Activated CD8-positive, alpha-beta memory T cell treated with anti-CD3 and anti-CD28 coated beads for 24 hours (primary cell): ENCODE measurements around the gene GREM2.
A peak's percentile ranks its signal among the peaks of the same experiment; 100 is the strongest.

Experiments
- DNase-seq: peaks from one replicate; pipeline ENCODE4 v3.0.0-alpha.2; 2020

Gene GREM2

DNA sequence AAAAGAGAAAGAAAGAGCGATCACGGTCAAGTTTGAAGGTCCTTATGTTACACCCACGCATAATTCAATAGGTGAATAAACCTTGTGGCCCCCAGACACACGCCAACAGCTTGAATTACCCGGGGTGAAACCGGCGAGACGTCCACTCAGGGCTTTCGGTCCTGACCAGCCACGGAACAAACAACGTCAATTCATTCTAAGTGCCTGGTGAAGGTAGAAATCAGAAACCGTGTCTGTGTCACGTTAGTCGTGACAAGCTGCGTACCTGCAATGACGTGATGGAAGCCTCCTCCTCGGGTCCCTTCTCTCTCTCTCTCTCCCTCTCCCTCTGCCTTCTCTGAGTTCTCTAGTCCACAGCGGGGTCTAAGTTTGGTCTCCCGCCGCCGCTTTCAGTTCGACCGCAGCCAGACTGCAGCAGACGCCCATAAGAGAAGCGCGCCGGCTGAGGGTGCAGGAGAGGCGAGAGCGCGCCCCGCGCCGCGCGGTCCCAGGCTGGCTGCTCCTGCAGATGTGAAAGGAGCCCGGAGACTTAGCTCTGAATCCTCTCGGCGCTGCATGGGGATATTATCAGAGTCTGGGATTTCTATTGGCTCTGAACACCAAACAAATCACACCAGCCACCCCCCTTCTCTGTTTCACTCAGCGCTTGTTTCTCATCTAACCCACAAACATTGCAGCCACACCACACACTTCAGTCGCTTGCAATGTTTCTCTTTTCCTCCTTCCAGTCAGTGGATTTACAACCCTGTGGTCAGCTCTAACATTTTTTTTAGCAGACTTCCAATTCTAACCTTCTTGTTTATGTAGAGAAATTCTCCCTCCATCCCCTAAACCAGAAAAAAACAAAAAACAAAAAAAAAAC is at the start of gene GREM2:
Gene GREM2, minus strand, starts transcription at position 537 of the 862 bp plus-strand sequence. CDS start 118,680 bp downstream, outside the sequence.
- DNase-seq = peak; percentile 62

DNA sequence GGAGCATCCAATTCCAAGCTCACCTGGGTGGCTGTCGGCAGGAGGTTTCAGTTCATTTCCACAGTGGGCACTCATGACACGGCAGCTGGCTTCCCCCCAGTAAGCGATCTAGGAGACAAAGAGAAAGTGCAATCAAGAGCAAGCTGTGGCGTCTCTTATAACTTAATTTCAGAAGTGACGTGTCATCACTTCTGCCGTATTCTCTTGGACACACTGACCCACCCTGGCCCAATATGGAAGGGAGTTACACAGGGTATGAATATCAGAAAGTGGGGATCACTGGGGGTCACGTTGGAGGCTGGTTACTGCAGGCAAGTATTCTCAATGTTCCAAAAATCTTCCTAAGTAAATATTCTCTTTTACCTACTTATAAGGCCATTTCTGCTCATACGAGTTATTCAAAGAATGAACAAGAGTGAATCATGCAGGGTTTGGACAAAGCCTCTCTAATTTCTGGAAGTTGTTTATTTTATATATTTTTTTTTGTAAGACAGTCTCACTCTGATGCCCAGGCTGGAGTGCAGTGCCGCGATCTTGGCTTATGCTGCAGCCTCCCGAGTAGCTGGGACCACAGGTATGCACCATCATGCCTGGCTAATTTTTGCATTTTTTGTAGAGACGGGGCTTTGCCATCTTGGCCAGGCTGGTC is 46.5 kb upstream of the GREM2 start:
- DNase-seq = no peak

DNA sequence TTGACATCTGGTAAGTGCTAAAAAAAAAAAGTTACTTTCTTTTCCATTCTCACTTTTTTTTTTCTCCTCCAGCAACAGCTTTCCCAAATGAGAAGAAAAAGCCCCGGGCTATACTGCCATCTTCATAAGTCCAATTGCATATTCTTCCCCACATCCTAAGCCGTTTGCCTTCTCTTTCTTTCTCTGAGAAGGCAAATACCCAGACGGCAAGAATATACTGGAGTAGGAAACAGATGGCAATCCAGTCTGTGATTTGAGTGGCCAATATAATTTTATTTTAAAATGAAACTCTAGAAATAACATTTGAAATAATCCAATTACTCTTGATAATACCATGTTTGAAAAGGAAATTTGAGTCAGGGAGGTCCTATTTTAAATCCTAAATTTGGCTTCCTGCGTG is 44.6 kb upstream of the GREM2 start:
- DNase-seq = no peak

DNA sequence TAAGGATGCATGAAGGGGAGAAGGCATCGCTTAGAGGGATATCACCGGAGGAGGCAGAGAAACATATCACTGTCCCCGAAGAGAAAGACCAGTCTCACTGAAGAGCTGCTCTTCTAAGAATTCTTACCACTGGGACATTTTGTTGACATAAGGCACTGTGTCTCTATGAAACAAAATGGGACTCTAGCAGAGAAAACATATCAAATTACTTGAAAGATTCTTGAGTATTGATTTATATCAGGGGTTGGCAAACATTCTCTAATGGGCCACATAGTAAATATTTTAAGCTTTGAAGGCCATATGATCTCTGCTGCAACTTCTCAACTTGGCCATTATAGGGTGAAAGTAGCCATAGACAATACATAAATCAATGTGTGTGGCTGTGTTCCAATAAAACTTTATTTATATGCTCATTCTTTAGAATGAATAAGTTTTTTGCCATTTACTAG is 41.0 kb upstream of the GREM2 start:
- DNase-seq = no peak

DNA sequence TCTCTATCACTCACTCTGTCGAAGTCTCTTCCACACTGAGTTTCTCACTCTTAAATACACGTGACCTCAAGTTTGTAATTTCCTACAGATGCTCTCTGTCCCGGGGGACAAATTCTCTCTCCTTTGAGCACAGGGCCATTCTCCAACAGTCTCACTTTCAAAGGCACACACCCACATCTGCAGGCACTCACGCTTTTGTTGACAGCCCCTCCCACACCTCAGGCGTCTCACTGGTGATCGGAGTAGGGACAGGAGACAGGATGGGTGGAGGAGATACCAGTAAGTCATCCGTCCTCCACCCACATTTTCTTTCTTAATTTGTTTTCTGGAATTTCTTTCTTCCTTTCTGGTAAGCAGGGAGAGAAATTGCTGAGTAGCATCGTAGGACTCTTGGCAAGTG is 40.6 kb upstream of the GREM2 start:
- DNase-seq = no peak

DNA sequence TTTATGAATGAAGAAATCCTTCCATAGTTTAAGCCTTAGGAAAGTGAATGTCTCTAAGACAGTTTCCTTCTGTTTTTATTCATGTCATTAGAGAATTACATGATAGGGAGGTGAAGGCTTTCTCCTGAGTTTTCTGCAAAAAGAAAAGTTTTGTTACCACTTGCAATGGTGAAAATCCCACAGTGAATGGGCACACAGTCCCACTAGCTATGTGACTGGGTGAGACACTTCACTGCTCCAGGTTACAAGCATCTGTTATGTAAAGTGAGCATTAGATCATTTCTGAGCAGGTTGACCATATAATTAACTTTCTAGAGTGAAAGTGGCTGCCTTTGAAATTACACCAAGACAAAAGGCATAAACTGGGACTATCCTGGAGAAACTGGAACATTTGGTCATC is 38.9 kb upstream of the GREM2 start:
- DNase-seq = no peak

DNA sequence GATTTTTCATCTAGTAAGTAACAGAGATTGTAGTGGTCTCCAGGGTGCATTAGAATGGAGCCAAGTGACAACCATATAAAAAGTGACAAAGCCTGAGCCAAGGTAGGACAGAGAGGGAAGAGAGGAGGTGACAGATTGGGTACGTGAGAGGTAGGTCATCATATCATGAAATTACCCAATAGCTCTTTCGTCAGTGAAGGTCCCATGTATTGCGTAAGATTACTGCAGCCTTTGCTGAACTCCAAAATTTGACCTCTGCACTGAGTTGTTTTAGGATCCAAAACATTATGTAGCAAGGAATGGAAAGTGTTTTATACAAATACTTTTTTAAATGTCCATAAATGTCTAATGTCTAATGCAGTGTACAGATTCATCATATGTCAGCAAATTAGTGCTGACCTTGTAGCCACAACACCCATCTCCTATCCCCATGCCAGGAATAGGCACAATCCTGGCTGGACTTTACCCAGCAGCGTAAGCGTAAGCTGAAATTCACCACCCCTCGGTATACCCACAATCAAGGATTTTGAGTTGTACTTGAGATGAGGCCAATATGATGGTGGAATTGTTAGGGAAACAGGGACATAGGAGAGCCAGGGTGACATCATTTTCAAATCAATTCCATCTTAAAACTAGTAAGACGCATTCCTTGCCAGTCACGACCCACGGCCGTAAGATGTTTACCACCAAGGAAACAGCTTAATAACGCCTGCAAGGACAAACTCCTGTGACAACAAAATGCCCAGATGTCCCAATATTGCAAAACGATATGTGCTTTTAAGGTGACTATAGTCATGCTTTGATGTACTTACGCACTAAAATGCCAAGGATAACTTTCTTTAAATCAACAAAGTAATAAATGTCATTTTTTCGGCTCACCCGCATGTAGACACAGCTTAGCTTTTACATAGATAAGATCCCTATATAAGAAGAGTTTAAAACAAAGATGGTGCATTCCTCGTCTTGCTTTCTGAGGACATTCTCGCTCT is 38.1 kb upstream of the GREM2 start:
- DNase-seq = no peak

DNA sequence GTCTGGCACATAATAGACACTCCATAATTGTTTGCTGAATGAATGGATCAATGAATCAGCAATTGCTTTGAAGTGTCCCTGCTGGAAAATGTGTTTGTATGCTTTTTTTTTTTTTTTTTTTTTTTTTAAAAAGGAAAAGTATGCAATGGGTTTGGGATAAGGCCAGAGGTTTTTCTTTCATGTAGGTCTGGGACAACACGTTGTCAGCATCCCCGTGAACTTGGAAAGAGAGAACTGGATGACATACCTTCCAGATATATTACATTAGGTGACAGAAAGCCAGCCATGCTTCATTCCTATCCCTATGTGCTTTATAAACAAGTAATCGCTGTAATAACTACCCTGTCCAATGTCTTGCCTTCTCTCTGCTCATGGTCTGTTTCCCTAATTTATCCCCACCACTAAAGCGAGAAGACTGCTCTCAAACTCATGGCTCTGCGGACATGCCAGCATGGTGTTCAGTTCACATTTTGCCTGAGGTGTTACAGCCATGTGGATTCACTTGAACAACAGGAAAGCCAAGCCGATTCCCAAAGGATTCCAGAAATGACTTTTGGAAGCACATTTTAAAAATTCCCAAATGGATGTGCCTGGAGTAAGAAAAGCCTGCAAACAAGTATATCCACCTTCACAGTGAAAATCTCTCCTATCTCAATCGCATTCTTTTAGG is 34.8 kb upstream of the GREM2 start:
- DNase-seq = no peak

DNA sequence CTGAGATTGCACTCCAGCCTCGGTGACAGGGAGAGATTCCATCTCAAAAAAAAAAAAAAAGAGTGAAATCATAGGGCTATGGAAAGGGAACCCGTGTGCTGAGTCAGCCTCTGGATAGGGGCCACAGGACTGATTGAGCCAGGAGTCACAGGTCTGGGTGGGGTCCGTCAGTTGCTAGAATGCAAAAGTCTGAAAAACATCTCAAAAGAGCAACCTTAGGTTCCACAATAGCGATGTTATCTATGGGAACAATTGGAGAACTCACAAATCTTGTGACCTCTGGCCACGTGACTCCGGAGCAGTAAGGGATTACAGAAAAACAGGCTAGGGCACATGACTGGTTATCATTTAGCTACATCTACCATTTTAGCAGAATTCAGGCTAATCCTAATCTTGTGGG is 32.8 kb upstream of the GREM2 start:
- no peak for DNase-seq

DNA sequence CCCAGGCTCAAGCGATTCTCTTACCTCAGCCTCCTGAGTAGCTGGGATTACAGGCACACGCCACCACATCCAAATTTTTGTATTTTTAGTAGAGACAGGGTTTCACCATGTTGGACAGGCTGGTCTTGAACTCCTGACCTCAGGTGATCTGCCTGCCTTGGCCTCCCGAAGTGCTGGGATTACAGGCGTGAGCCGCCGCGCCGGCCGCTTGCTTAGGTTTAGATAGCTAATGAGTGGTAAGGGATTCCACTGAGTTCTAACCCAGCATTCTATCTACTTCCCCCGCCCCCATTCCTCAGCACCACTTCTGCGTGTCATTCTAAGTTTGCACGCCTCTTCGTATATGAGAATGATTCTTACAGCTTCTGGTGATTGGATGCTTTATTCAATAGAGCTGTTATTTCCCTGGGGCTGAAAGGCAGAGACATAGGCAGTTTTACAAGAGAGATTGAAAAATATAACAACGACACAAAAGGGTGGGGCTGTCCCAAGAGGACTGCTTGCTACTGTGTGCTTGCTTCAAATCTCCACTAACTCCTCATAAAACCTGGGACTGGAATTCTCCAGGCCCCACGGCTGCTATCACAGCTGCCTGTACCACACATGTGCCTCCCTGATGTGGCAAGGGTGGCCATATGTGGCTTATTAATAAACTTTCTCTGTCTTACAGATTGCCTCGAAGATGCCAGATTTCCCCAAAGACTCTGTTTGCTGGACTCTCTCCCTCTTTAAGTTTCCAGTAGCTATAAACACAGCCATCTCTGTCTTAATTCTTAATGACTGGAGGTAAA is 23.7 kb upstream of the GREM2 start:
- no peak for DNase-seq

DNA sequence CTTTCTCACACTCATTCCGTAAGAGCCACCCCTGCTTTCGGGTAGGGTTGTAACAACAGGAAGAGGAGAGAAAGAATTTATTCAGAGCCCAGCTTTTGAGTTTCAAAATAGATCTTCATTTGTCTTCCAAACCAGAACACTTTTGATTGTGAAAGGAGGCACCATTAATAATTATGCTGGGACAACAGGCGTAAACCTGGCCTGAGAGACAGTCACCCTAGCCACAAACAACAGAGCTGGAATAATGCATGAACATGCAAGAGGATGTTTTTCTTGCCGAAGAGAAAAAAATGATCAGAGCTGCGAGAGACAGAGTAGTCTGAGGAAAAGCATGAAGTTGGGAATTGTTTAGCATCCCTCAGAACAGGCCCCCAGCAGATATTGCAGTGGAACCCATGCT is 18.5 kb upstream of the GREM2 start:
- DNase-seq = no peak

DNA sequence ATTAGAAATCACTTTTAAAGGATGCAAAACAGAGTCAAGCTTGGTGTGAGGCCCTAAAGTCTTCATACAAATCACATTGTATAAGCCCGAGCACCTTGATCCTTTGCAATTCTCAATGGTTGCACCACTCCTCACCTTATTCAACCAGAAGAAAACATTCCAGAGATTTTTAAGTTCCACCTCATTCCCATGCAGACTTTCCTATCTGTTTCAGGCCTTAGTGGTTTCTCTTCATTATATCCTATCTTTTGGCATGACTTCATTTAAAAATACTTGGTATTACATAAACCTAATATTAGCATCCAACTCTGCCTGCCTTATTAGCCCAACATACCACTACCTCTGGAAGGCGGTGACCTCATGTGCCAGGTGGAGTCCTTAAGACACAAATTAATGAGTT is 9.3 kb upstream of the GREM2 start:
- no peak for DNase-seq

DNA sequence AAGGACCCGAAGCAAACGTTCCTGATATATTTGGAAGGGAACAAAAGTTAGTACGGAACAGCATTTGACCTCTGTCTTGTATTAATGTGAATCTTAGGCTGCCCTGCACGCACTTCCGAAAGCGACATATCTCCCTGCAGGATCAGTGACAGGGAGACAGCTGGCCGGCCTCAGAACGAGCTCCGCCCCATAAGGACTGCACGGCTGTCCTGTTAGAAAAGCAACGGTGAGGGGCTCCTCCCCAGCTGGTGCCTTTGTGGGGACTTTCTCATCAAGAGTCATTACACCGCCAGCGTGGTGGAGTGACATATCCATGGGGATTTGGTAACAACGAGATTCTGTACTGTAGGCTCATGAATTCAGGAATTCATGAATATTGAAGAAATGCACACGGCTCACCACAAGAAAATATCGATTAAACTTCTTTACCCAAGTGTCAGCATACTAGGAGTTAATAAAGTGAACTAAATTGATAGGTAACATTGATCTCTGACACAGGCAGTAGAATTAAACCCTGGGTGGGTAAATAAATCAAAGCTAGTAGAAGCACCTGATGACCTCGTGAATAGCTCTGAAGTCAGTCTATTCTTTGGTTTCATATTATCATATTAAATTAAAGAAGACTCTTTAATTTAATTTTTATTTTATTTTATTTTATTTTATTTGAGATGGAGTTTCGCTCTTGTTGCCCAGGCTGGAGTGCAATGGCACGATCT is 8.1 kb upstream of the GREM2 start:
- no peak for DNase-seq

DNA sequence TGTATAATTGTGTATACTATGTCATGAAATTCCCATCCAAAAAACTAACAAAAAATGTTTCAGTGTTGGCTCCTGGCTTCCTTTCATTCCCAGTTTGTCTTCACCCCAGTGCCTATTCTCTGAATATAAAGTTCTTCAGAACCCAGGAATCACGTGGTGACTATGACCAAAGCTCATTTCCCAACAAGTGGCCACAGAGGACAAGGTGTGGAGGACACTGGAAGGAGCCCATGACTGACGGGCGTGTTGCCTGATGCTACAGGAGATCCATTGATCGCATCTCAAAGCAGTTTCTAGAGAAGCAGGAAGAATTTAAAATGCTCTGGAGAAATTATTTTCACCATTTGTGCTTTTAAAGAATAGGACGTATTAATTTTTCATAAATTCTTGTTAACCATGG is 7.4 kb upstream of the GREM2 start:
- DNase-seq = no peak

DNA sequence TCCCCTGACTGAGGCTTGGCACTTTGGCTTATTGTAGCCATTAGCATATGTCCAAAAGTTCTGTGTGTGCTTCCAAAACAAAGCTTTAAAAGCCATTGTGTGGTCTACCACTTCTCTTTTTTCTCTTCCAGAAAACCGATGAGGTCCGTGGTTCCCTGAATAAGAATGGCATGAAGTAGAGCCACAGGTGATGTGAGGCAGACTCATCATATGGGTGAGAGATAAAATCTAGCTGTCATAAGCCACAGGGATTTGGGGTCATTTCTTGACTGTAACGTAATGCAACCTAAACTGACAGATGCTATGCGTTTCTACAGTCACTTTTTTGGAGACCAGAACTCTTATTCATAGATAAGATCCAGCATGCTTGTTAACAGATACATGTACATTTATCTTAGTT is 7.0 kb upstream of the GREM2 start:
- no peak for DNase-seq

DNA sequence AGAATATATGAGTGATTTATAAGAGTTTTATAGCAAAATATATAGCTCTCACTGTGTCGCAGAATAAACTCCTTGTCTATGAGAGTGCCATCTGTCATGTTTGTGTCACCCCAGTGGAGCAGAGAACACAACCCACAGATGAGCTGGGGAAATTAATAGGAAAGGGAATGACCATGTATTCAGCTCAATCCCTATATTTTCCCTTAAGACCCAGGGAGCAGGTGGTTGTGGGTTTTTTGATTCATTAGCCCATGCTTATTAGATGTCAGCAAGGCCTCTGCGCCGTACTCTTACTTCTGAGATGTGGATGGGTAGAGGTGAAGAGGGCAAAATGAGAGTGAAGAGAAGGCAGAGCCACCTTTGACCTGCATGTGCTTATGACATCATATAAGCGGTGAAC is 4.1 kb upstream of the GREM2 start:
- DNase-seq = no peak

DNA sequence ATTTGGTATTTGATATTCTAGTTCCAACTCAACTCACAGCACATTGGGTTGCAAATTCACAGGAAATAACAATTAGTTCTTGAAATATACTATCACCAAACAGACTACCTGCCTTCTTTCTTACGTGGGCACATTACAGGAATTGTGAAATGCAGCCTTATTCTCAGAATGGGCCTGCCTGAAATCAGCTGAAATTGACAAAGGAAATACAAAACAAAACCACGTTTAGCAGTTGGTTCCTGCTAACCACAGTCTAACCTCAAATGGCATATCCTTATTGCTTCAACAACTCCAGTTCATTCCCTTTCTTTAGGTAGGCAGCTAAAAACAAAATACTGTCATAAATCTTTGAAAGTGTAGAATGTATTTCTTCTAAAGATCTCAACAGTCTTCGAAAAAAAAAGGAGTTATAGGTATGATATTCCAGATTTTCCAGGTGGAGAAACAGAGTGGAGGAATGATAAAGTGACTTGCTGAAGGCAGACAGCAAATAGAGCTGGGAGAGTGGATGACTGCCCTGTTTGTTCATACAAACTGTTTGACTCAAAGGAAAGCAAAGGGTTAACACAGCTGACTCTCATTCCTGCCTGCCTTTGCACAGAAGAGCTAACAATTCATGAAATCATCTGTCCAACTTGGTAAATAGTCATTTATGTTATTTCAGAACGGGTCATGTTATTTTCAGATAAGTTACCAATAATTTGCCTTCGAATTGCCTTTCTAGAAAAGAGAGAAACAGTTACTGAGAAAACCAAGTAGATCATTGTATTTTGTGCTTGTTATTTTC is 1.6 kb upstream of the GREM2 start:
- no peak for DNase-seq

DNA sequence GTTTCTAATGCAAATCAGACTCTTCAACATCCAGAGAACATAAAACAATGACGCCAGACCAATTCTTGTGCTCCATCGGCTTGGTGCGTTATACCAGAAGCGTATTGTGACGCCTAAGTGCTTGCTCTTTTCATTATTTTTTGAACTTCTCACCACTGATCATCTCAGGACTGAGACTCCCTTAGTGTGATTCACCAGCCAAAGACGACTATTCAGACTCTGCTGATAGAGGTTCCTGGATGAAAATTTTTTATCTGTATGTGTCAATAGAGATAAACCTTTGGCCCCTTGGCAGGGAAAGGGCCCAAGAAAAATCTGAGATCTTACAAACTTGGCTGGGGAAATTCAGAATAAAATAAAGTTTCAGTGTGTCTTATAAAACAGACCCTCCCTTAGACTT is 856 bp upstream of the GREM2 start:
- DNase-seq = no peak

DNA sequence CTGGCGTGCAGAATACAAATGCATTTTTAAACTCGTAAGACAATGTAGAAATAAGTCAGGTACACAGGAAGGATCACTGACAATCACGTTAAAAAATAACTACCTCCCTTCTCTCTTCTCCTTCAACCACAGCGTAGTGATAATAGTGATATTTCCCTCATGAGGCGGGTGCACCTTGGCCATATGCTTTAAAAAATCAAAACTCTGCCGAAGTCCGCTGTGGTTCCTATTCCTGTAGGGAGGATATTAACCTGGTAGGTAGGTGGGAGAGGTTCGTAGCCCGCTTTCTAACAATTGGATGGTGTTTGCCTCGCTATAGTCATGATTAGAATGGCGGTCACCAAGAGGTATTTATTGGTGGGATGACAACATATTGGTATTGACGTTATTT is 732 bp downstream of the GREM2 start:
- DNase-seq = no peak

DNA sequence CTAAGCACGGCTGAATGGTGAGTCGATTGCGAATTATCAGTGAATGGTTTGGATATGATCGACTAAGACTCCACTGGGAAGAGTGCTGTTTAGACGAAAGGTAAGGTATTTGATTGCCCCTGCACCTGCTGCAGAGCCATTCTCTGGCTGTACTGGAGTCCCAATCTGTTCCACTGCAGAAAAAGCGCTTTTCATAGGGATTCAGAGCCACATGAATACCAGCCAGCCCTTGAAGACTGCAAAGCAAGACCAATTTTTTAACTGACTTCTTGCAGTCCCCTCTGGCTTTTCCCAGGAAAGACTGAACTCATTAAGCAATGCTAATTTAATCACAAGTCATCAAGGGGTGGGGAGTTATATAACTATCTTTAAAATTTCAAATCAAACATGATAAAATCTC is 1.3 kb downstream of the GREM2 start:
- DNase-seq = no peak
